EH (cell line): ENCODE data around the gene SCG3.

Experiments
- DNase-seq: peaks from one replicate; pipeline ENCODE4 v3.0.0-alpha.2; 2015; ENCODE audit warnings: low read depth

Gene SCG3

GRCh38 chr15:51727141-51727897 lies 46.0 kb downstream of the SCG3 start:
- peak; percentile 78 for DNase-seq

- peak; percentile 78 for DNase-seq
These were observed 50.4 kb downstream of the SCG3 start for GRCh38 chr15:51731549-51732267.

GRCh38 chr15:51732646-51733045 lies 51.3 kb downstream of the SCG3 start:
- DNase-seq = no peak

- no peak for DNase-seq
These were observed 54.1 kb downstream of the SCG3 start for GRCh38 chr15:51735228-51736010.

GRCh38 chr15:51736069-51736468 lies 54.8 kb downstream of the SCG3 start:
- DNase-seq = no peak

GRCh38 chr15:51736751-51737521 lies 55.6 kb downstream of the SCG3 start:
- peak; percentile 27 for DNase-seq

GRCh38 chr15:51737522-51738305 lies 56.4 kb downstream of the SCG3 start, which contains the start of gene LYSMD2:
Gene LYSMD2 (minus strand): TSS chr15:51737655. CDS start chr15:51737622, 33 bp downstream.
- DNase-seq = peak; percentile 77

GRCh38 chr15:51738553-51738952 lies 57.2 kb downstream of the SCG3 start:
- no peak for DNase-seq

GRCh38 chr15:51739061-51739712 lies 57.9 kb downstream of the SCG3 start:
- DNase-seq = no peak

GRCh38 chr15:51749307-51749706 lies 68.0 kb downstream of the SCG3 start:
- DNase-seq = no peak

GRCh38 chr15:51750186-51750585 lies 68.9 kb downstream of the SCG3 start:
- DNase-seq = no peak

- peak; percentile 39 for DNase-seq
These were observed 69.7 kb downstream of the SCG3 start, which contains the start of gene TMOD2 for GRCh38 chr15:51750792-51751696. Gene TMOD2 (plus strand): TSS chr15:51751597. CDS start chr15:51766442, 14,845 bp downstream.

- DNase-seq = peak; percentile 59
These were observed 70.7 kb downstream of the SCG3 start for GRCh38 chr15:51751697-51752683.

GRCh38 chr15:51752888-51753287 lies 71.6 kb downstream of the SCG3 start:
- no peak for DNase-seq

GRCh38 chr15:51754267-51754666 lies 73.0 kb downstream of the SCG3 start:
- no peak for DNase-seq

GRCh38 chr15:51755790-51756189 lies 74.5 kb downstream of the SCG3 start:
- no peak for DNase-seq

GRCh38 chr15:51756482-51756881 lies 75.2 kb downstream of the SCG3 start:
- no peak for DNase-seq

- no peak for DNase-seq
These were observed 76.1 kb downstream of the SCG3 start for GRCh38 chr15:51757450-51757849.
